GM19035 (cell line): Measurements from ENCODE around the gene MRPL48.
A peak's percentile ranks its signal among the peaks of the same experiment; 100 is the strongest.
"Not testable (repeated sequence)": the region's sequence is repeated elsewhere in the genome, so short reads cannot be mapped to it uniquely, and the experiment has no call there.

Source experiments
- ATAC-seq: cut with Tn5 transposase; IDR thresholded peaks from one replicate; pipeline ENCODE4 v1.9.1; 2021; ENCODE audit not compliant: unreplicated experiment

The MRPL48 gene

GRCh38 chr11:73838443-73839122, 50.9 kb downstream of the MRPL48 start:
- no peak for ATAC-seq

DNA sequence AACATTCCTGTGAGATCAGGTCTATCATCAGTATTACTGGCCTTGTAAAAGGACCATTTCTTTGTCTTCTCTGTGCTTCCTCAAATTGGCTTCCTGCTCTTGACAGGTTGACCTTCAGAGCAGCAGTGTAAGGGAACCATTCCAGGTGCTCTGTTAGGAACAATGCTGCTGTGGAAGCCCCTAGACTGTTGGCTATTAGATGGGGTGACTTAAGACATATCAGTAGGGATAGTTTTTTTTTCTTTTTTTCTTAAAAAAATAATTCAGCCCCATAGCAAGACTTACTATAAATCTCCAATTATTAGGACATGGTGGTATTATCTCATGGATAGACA, 51.4 kb downstream of the MRPL48 start:
- no peak for ATAC-seq

DNA sequence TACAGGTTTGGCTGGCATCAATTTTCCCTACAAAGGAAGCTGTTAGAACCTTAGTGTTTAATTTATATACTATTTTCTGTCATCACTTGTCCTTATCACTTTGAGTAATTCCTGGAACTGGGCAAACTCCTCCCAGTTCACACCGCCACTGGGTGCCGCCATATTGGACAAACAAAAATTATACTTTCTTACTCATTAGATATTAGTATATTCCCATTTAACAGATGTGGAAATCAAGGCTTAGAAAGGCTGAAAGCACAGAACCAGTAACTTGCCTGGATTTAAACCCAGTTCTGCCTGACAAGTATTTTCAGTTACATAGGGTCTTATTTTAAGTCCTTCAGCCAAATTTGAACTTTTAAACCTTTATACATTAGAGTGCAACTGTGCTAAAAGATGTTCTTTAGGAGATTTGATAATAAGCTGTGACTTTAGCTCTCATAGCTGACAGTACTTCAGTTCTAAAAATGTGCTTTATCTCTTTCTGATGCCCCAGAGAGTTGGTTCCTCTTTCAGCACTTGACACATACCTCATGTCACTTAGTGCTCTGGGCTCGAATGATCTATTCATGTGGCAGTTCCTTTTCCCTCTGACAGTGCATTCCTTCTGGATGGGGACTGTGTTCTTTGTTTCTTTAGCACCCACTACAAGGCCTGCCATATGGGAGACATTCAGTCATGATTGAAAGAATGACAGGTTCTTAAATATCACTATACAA, 63.5 kb downstream of the MRPL48 start:
- ATAC-seq = no peak

DNA sequence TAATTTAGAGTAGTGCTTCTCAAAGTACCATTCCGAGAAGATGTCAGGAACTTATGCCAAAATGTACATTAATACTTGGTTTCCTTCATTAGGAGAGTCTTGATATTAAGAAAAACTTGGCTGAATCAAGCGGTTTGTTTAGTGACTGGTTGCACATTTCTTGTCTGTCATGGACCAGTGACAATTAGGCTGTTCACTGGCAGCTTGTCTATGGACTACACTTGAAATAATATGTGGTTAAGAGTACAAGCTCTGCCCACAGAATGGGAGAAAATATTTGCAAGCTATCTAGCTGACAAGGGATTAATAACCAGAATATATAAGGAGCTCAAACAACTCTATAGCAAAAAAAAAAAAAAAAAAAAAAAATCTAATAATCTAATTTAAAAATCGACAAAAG, 64.4 kb downstream of the MRPL48 start:
- ATAC-seq = no peak

GRCh38 chr11:73854680-73855079, 67.0 kb downstream of the MRPL48 start:
- ATAC-seq = no peak

- no peak for ATAC-seq
Observed at GRCh38 chr11:73856031-73856567, 68.4 kb downstream of the MRPL48 start.

- ATAC-seq = no peak
Observed at GRCh38 chr11:73859671-73860070, 72.0 kb downstream of the MRPL48 start.

- ATAC-seq = no peak
Observed at GRCh38 chr11:73860202-73860601, 72.5 kb downstream of the MRPL48 start.

DNA sequence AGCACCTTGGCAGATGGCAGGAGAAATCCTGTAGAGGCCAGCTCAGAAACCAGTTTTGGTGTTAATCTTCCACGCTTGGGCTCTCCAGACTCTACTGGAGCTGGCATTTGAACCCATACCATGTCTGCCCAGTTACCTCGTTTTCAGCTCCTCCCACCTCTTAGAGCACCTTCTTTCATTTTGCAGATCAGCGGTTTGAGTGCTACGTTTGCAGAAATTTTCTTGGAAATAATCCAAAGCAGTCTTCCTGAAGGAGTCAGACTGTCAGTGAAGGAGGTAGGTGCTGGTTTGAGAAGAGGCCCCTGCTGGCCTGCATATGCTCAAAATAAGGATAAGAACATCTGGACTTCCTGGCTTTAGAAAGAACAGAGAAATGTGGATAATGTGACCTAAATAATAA, 75.3 kb downstream of the MRPL48 start:
- no peak for ATAC-seq

DNA sequence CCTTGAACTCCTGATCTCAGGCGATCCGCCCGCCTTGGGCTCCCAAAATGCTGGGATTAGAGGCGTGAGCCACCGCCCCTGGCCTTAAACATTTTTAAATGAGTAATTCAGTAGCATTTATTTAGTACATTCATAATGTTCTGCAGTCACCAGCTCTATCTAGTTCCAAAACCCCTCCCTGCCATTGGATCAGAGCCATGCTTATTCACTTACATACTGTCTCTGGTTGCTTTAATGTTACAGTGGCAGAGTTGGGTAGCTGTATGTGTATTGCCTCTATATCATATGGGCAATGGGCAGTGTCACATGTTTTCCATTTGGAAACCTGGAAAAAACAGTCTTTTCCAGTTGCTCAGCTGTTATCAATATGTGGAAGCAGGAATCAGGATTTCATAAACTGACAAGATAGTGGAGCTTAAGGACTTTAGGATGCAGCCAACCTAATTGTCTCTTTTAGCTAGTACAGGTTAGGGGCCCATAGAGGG, 78.5 kb downstream of the MRPL48 start:
- no peak for ATAC-seq

DNA sequence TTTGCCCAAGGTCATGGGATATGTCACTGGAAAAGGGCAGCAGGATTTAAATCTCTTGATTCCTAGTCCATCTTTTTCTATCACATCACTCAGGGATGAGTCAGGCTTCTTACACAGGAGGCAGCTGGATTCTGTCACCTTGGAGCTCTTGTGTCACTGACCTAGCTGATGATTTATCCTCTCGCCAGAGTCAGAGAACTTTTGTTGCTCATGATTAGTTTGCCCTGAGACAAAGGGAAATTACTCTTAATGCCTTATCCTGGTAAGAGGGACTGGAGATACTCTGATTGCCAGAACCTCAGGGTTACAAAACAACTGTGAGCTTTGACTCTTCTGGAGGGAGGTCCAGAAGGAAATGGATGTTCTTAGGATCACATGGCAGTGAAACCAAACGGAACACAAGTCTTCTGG, 78.9 kb downstream of the MRPL48 start:
- ATAC-seq = no peak

- ATAC-seq = no peak
Observed at GRCh38 chr11:73869332-73869949, 81.8 kb downstream of the MRPL48 start.

- ATAC-seq = no peak
Observed at GRCh38 chr11:73870261-73870660, 82.6 kb downstream of the MRPL48 start.

- no peak for ATAC-seq
Observed at GRCh38 chr11:73872749-73873357, 85.2 kb downstream of the MRPL48 start.

GRCh38 chr11:73875380-73875779, 87.7 kb downstream of the MRPL48 start:
- ATAC-seq = no peak

DNA sequence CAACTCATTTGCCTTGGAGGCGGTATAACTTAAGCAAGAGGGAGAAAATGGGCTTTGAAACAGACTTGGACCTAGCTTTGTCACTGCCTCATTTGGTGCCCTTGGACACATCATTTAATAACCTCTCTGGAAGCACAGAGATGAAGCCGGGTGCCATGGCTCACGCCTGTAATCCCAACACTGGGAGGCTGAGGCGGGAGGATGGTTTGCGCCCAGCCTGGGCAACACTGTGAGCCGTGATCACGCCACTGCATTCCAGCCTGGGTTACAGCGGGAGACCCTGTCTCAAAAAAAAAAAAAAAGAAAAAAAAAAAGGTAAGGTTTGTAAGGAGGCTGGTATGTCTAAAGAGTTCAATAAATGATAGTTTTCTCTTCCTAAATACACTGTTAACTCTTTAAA, 88.2 kb downstream of the MRPL48 start:
- ATAC-seq = no peak

DNA sequence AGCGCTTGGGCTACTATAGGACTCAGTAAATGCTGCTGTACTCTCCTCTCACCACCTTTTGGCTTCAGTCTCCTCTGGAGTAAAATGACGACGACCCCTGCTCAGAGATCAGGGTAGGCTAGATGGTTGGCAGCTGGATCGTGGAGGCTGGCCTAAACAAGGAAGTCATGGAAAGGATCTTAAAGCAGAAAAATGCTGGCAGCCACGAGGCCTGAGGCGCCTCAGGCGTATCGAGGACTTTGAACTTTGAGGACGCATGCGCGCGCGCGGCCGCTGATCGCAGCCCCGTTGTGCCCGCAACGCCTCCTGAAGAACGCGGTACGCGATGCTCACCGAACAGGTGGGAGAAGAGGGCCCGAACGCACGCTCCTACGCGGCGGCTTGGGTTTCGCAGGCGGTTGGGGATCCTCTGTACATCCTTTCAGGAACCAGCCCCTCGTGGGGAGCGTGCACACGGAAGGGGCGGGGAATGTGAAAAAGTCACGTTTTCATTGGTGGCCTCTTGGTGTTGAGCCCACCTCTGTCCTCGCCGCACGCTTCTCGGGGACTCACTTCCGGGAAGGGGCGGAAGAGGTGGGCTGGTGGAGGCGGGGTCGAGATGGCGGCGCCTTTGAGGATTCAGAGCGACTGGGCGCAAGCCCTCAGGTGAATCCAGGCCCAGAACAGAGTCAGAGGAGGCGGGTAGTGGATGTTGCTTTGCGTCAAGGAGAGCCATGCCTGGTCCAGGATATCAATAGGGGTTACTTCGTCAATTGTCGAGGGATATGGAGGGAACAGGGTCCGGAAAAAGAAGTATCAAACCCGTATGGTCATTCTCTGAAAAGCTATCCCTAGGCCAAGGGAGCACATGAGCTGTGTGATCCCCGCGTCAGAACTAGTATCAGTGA, 89.0 kb downstream of the MRPL48 start, which contains the start of the genes COA4 and PAAF1:
Gene COA4, minus strand, starts transcription at position 423 of the 887 bp plus-strand sequence. CDS start 3,468 bp downstream, outside the sequence.
Gene PAAF1, plus strand, starts transcription at position 576 of the 887 bp plus-strand sequence. Its CDS starts 23 bp downstream, at position 599.
- peak; percentile 97 for ATAC-seq

DNA sequence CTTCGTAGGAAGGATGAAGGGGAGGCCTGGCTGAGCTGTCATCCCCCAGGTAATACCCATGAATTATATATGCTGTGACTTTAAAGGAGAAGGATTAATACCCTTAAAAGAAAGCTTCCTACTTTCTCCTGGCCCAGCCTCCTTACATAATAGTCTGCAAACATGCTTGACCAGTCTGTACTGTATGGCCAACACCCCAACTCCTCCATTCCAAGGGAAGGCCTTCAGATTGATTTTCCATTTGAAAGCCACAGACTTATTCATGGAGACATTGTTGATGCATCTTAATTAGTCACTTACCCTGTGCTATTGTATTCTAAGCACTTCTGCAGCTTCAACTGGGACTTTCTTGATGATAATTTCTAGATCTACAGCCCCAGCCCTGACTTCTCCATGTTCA, 91.1 kb downstream of the MRPL48 start:
- ATAC-seq = no peak

GRCh38 chr11:73880449-73880848, 92.8 kb downstream of the MRPL48 start:
- ATAC-seq = not testable (repeated sequence)

DNA sequence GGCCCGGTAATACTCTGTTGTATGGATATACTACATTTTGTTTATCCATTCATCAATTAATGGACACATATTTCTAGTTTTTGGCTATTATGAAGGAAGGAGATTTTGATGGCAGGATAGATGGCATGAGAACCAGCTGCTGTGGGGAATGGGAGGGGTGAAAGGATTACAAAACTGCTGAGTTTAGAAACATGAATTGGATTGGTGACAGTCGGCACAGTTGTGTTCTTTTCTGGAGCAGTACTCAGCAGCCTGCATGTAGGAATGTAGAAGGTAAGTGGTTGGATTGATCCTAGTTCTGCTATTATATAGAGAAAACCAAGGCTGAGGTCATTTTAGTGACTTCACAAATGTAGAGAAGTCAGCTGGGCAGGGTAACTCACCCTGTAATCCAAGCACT, 96.2 kb downstream of the MRPL48 start:
- no peak for ATAC-seq
